Measurements from ENCODE around the gene RNF207.

DNA sequence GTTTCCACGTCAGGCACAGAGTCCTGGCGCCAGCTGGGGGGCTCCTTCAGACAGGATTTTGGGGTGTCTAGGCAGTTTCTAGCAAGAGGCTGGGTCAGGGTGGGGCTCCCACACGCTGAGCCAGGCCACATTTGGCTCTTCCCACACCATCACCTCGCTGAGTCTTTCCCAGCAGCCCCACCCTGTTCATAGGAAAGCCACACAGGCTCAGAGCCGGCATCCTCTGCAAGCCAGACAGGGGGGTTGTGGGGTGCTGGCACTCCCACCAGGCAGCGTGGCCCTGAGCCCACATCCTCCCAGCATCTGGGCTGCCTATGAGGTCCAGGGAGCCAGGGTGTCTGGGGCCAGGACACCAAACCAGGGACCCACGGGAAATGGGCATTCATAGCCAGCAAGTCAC, 57.8 kb downstream of the RNF207 start:
- TF ChIP-seq FOXM1 (IDR thresholded peaks at IDR 0.05; ENCODE audit: borderline replicate concordance, low read depth), result no peak
- TF ChIP-seq RAD21 (IDR thresholded peaks at IDR 0.05; ENCODE audit: low read depth), result no peak
- TF ChIP-seq, protein P1, sequence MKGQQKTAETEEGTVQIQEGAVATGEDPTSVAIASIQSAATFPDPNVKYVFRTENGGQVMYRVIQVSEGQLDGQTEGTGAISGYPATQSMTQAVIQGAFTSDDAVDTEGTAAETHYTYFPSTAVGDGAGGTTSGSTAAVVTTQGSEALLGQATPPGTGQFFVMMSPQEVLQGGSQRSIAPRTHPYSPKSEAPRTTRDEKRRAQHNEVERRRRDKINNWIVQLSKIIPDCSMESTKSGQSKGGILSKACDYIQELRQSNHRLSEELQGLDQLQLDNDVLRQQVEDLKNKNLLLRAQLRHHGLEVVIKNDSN (IDR thresholded peaks at IDR 0.05), result no peak
- TF ChIP-seq, protein P2, sequence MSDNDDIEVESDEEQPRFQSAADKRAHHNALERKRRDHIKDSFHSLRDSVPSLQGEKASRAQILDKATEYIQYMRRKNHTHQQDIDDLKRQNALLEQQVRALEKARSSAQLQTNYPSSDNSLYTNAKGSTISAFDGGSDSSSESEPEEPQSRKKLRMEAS (IDR thresholded peaks at IDR 0.05), result no peak
- TF ChIP-seq EP300 (IDR thresholded peaks at IDR 0.05; ENCODE audit: borderline replicate concordance), result no peak
- TF ChIP-seq, protein P3, sequence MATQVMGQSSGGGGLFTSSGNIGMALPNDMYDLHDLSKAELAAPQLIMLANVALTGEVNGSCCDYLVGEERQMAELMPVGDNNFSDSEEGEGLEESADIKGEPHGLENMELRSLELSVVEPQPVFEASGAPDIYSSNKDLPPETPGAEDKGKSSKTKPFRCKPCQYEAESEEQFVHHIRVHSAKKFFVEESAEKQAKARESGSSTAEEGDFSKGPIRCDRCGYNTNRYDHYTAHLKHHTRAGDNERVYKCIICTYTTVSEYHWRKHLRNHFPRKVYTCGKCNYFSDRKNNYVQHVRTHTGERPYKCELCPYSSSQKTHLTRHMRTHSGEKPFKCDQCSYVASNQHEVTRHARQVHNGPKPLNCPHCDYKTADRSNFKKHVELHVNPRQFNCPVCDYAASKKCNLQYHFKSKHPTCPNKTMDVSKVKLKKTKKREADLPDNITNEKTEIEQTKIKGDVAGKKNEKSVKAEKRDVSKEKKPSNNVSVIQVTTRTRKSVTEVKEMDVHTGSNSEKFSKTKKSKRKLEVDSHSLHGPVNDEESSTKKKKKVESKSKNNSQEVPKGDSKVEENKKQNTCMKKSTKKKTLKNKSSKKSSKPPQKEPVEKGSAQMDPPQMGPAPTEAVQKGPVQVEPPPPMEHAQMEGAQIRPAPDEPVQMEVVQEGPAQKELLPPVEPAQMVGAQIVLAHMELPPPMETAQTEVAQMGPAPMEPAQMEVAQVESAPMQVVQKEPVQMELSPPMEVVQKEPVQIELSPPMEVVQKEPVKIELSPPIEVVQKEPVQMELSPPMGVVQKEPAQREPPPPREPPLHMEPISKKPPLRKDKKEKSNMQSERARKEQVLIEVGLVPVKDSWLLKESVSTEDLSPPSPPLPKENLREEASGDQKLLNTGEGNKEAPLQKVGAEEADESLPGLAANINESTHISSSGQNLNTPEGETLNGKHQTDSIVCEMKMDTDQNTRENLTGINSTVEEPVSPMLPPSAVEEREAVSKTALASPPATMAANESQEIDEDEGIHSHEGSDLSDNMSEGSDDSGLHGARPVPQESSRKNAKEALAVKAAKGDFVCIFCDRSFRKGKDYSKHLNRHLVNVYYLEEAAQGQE (IDR thresholded peaks at IDR 0.05; ENCODE audit: low read depth), result no peak
- TF ChIP-seq TAF1 (IDR thresholded peaks at IDR 0.05; ENCODE audit: low read depth), result no peak
- no peak for TF ChIP-seq EGR1 (IDR thresholded peaks at IDR 0.05)
- no peak for TF ChIP-seq YY1 (IDR thresholded peaks at IDR 0.05; ENCODE audit: low read depth)
- no peak for TF ChIP-seq NFIC (IDR thresholded peaks at IDR 0.05)
